GM19023 (cell line): Measurements from ENCODE around the gene ZNF804B.

Source experiments
- ATAC-seq: cut with Tn5 transposase; IDR thresholded peaks from one replicate; pipeline ENCODE4 v1.9.1; 2021; ENCODE audit warnings: mild to moderate bottlenecking, moderate library complexity; ENCODE audit not compliant: unreplicated experiment

Gene ZNF804B

DNA sequence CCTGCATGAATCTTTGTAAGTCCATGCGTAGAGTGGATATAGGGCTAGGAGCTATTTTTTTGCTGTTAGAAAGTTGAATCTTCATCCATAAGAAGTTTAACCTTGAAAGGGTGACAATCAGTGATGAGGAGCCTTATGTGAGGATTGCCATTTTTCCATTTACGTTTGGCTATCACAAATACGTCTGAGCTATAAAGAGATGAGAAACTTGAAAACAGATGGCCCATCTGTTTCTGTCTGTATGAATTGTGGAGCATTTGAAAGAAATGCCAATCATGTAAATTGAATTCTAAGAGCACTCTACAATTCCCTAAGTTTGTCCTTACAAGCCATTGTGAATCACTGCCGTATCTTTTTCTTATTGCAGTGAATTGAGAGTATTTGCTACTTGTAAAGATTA lies 205.9 kb downstream of the ZNF804B start:
- ATAC-seq = no peak

GRCh38 chr7:88967432-88967831 lies 207.9 kb downstream of the ZNF804B start:
- no peak for ATAC-seq

DNA sequence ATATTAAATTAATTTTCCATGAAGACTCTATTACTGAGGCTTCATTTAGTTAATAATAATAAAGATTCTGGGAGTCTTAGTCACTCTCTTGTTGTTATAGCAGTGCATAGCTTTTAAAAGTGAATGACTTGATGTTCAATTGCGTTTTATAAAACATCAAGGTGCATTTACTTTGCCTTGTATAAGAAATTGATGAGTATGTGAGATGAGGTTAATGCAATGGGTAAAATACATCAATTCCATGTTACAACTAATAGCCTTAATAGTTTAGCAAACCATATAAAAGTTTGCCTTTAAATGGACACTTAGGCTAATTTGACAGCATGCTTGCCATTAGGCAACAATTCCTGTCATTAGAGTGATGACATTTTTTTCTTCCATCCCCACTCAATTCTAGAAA lies 209.7 kb downstream of the ZNF804B start:
- ATAC-seq = no peak

DNA sequence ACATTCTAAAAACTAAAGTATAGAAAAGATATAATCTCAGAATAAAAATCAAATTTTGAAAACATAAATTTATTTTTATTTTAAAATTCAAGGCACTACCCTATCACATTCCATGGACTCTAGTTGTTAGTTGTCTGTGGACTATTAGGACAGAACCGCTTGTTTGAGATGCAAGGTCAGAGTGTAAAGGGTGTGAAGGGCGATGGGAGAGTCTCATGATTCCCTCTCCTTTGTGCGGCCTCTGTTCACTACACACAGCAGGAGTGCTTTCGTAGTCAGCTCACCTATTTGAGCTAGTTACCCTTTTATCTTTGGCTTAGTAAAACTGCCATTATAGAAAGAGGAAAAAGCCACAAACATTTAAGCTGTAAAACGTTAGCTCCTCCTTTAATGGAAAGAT lies 225.8 kb downstream of the ZNF804B start:
- no peak for ATAC-seq

DNA sequence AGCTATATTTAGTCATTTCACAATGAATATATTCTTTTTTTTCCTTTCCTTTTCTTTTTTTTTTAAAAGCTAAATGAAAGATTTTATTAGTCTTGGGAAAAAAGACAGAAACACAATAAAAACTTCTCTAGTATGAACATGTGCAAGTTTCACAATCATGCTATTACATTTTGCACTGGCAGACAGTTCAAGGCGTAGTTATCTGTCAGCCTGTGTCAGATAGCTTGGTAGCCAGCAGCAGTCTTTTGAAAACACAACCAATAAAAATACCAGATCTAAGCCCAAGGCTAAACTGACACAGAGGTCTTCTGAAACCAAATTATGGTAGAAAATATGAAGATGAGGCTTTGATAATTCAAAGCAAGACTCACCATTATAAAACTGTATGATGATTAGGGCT lies 241.8 kb downstream of the ZNF804B start:
- ATAC-seq = no peak

DNA sequence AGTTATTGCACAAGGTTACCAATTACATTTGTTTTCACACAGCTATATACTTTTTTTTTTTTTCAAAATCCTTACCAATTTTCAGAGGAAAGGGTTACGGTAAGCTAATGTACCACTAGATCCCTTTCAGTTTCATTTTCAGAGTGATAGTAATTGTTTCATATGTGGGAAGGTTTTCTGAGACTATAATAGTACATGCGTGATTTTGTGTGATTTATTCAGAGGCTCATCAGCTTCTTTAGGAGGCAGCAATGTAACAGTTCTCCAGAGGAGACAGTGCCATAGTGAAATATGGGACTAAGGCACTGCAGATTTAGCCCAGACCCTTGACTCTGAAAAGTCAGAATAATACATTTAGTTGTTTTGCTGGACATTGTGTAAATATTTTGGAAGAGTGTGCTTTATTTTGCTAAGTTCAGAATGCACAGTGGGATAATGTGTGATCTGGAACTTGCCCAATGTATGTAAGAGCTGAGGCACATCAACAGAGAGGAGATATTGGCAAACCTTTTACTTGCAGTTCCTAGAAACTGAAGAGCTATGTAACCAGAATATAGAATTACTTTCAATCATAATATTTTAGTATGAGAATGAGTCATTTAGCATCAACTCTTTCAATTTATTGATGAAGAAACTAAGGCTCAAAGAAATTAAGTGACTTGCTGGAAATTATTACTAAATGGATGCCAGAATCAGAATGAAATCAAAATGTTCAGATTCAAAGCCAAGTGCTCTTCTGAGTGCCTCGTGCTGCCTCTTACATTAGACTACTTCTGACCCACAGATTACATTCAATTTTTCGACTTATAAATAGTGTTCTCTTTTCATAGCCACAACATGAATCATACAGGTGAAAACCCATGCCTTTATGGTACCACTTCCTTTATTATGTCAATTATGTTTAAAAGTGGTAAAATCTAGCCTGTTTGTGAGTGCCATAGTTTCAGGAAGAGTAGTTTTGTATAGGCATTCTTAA lies 243.8 kb downstream of the ZNF804B start:
- peak; percentile 73 for ATAC-seq

DNA sequence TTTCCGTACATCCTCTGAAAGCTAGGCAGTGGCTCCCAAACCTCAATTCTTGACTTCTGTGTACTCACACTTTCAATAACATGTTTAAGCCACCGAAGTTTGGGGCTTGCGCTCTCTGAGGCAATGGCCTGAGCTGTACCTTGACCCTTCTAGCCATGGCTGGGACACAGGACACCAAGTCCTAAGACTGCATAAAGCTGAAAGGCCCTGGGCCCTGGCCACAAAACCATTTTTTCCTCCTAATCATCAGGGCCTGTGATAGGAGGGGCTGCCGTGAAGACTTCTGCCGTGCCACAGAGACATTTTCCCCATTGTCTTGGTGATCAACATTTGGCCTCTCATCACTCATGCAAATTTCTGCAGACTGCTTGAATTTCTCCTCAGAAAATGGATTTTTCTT lies 252.5 kb downstream of the ZNF804B start:
- no peak for ATAC-seq

GRCh38 chr7:89017695-89018094 lies 258.2 kb downstream of the ZNF804B start:
- no peak for ATAC-seq

- no peak for ATAC-seq
Observed at GRCh38 chr7:89021741-89022140, 262.2 kb downstream of the ZNF804B start.

- no peak for ATAC-seq
Observed at GRCh38 chr7:89023206-89023605, 263.7 kb downstream of the ZNF804B start.

DNA sequence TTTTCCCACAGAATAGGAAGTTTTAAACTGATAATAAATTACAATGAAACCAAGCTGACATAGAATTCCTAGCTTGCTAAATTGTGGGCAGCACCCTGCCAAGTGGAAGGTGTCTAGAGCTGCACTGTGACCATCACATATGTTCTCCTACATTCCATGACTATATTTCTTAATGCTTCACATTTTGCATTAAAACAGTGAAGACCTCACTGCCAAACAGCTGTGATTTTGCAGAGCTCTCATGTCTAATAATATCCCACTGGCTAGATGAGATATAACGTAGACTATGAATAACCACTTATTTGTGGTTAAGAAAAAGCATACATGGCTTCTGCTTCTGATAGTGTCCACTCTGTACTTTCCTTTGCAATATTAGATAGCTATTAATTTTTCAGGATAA lies 264.4 kb downstream of the ZNF804B start:
- ATAC-seq = no peak

- ATAC-seq = no peak
Observed at GRCh38 chr7:89027781-89028180, 268.3 kb downstream of the ZNF804B start.

DNA sequence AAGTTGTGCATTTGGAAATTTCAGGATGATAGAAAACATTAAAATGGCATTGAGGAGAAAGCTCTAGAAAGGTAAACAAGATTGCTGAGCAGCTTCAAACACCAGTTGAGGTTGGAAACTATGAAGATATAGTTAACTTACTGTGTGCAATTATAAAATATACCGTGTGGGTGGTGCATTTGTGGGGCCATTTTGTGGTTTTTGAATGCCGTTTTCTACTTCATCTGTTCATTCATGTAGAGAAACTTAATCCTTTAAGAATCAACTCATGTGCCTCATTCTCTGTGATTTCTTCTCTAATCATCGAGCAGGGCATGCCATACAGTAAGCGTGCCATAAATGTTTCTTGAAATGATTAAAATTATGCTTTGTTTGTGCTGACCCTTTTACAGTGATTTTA lies 268.8 kb downstream of the ZNF804B start:
- ATAC-seq = no peak

DNA sequence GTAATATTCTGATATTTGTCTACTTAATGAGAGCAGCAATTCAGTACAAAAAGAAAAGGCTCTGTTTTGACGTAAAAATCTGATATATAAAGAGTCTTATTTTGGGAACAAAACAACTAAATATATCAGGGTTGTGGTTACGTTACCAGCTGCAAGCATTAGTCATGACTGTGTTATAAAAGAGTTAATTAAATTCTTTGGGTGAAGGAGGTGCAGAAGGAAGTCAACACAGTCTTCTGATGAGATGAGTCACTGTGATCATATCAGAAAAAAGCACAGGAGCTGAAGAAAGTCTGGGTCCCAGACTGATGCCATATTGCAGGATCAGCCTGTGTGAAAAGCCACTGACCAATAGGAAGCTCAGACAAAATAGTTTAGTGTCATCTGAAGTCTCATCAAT lies 270.4 kb downstream of the ZNF804B start:
- no peak for ATAC-seq

- ATAC-seq = no peak
Observed at GRCh38 chr7:89041240-89041639, 281.7 kb downstream of the ZNF804B start.

- no peak for ATAC-seq
Observed at GRCh38 chr7:89042940-89043339, 283.4 kb downstream of the ZNF804B start.

- ATAC-seq = no peak
Observed at GRCh38 chr7:89049043-89049442, 289.5 kb downstream of the ZNF804B start.

DNA sequence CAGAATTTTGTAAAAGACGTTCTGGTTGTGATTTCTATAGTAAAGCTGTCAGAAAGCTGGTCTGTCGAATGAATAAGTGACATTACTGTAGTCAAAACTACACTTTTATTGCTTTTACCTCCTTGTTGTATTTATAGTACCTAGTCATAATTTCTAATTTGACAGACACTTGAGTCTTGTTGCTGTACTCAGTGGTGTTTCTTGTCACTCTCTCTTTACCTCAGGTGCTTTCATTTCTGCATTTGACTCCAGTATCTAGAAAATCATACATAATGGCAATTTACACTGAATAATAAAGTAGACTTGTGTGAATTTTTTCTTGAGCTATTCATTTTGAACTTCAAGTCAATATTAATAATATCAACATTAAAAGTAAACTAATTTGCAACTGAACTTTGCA lies 293.6 kb downstream of the ZNF804B start:
- no peak for ATAC-seq

GRCh38 chr7:89054361-89054760 lies 294.9 kb downstream of the ZNF804B start:
- ATAC-seq = no peak

DNA sequence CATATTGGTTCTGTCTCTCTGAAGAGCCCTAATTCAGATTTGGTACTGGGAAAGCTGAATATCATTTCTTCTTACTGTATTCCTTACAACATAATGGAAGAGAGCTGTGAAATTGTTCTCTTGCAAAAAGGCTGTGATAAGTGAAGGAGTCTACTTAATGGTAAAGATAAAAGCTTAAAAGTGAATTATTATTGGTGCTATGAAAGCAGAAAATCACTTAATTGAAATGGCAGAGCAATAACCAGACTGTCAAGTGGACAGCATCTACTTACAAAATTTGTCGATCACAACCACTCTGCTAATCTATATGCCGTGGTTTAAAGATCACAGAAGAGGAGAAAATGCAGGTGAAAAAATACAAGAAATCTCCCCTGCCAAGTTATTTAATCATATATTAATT lies 300.7 kb downstream of the ZNF804B start:
- no peak for ATAC-seq

DNA sequence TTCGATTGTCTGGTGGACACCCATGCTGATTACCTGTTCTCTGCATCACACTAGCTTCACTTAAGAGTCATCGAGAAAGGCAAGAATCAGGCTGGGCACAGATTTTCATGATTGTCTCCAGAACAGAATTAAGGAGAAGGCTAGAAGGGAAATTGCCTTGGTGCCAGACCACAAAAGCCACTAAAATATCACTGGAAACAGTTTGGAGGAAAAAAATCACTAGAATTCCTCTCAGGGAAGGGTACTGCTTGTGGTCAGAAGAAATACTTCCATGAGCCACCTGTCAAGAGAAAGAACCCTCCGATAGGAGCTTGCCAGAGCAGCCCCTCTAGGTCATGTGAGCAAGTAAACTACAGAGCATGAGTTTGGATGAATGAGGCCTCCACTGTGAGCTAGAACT lies 305.3 kb downstream of the ZNF804B start:
- no peak for ATAC-seq

DNA sequence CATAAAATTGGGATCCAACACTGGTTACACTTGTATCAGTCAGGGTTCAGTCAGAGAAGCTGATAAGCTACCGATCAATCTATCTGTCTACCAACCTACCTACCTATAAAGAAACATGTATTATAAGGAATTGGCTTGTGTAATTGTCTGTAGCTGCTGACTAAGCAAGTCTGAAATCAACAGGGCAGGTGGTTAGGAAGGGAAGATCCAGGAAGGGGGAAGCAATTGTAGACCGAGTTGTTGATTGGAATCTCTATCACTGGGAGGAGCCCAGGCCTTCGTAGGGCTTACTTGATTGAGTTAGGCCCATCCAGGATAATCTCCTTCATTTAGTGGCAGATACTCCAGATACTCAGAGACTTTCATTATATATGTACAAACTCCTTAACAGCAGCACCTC lies 307.5 kb downstream of the ZNF804B start:
- no peak for ATAC-seq

- ATAC-seq = no peak
Observed at GRCh38 chr7:89072081-89072480, 312.6 kb downstream of the ZNF804B start.
